ENCODE results near the gene NUTM2G. TPM values are rescaled to one million over a fixed set of nuclear protein-coding genes. Genes with fewer than 3 reads are reported as not detected.
"Not testable (repeated sequence)": the region's sequence is repeated elsewhere in the genome, so short reads cannot be mapped to it uniquely, and the experiment has no call there.

NUTM2G gene
- total and polyA plus RNA-seq, 2 donors (not counting 1 experiment from before 2014, with no cell fraction given) = not detected

GRCh38 chr9:96931665-96932064 lies 3.0 kb downstream of the NUTM2G start:
- not testable (repeated sequence) for H3K27ac ChIP-seq (ENCODE audit: insufficient read depth, low read length); DNase-seq (ENCODE audit: low read depth in 2 of 2); H3K36me3 ChIP-seq (ENCODE audit: control insufficient read depth, insufficient read depth, low read length); H3K4me1 ChIP-seq (ENCODE audit: control insufficient read depth, extremely low read depth, insufficient read depth, low read length); H4K20me1 ChIP-seq (ENCODE audit: control insufficient read depth, extremely low read depth, insufficient read depth, low read length); H3K79me2 ChIP-seq (ENCODE audit: control insufficient read depth, insufficient read depth, low read length); H3K9me3 ChIP-seq (ENCODE audit: control insufficient read depth, insufficient read depth, low read depth, low read length); H3K4me2 ChIP-seq (ENCODE audit: extremely low read depth, insufficient read depth, low read length); H3K4me3 ChIP-seq (replicated peaks in 1 of 4; ENCODE audit: control extremely low read depth in 1 of 4, insufficient read depth in 1 of 4, low read depth in 3 of 4, low read length in 4 of 4); H3K9ac ChIP-seq (ENCODE audit: insufficient read depth, low read length); H2AFZ ChIP-seq (ENCODE audit: low read length); H3K27me3 ChIP-seq (ENCODE audit: control insufficient read depth, insufficient read depth, low read length)

- H3K36me3 ChIP-seq (ENCODE audit: control insufficient read depth, insufficient read depth, low read length); H3K79me2 ChIP-seq (ENCODE audit: control insufficient read depth, insufficient read depth, low read length); H3K9me3 ChIP-seq (ENCODE audit: control insufficient read depth, insufficient read depth, low read depth, low read length); DNase-seq (ENCODE audit: low read depth in 2 of 2); H4K20me1 ChIP-seq (ENCODE audit: control insufficient read depth, extremely low read depth, insufficient read depth, low read length); H2AFZ ChIP-seq (ENCODE audit: low read length); H3K4me2 ChIP-seq (ENCODE audit: extremely low read depth, insufficient read depth, low read length); H3K4me1 ChIP-seq (ENCODE audit: control insufficient read depth, extremely low read depth, insufficient read depth, low read length); H3K27me3 ChIP-seq (ENCODE audit: control insufficient read depth, insufficient read depth, low read length); H3K27ac ChIP-seq (ENCODE audit: insufficient read depth, low read length); H3K4me3 ChIP-seq (replicated peaks in 1 of 4; ENCODE audit: control extremely low read depth in 1 of 4, insufficient read depth in 1 of 4, low read depth in 3 of 4, low read length in 4 of 4); H3K9ac ChIP-seq (ENCODE audit: insufficient read depth, low read length): not testable (repeated sequence)
These were observed 5.5 kb downstream of the NUTM2G start for GRCh38 chr9:96934097-96934496.

GRCh38 chr9:96934706-96935105 lies 6.1 kb downstream of the NUTM2G start:
- H3K27ac ChIP-seq (ENCODE audit: insufficient read depth, low read length); H3K4me1 ChIP-seq (ENCODE audit: control insufficient read depth, extremely low read depth, insufficient read depth, low read length); H4K20me1 ChIP-seq (ENCODE audit: control insufficient read depth, extremely low read depth, insufficient read depth, low read length); H3K4me2 ChIP-seq (ENCODE audit: extremely low read depth, insufficient read depth, low read length); H3K27me3 ChIP-seq (ENCODE audit: control insufficient read depth, insufficient read depth, low read length); H3K79me2 ChIP-seq (ENCODE audit: control insufficient read depth, insufficient read depth, low read length); H3K4me3 ChIP-seq (replicated peaks in 1 of 4; ENCODE audit: control extremely low read depth in 1 of 4, insufficient read depth in 1 of 4, low read depth in 3 of 4, low read length in 4 of 4); H3K9me3 ChIP-seq (ENCODE audit: control insufficient read depth, insufficient read depth, low read depth, low read length); H3K9ac ChIP-seq (ENCODE audit: insufficient read depth, low read length); H2AFZ ChIP-seq (ENCODE audit: low read length); DNase-seq (ENCODE audit: low read depth in 2 of 2); H3K36me3 ChIP-seq (ENCODE audit: control insufficient read depth, insufficient read depth, low read length): not testable (repeated sequence)

- H2AFZ ChIP-seq (ENCODE audit: low read length); H4K20me1 ChIP-seq (ENCODE audit: control insufficient read depth, extremely low read depth, insufficient read depth, low read length); H3K27ac ChIP-seq (ENCODE audit: insufficient read depth, low read length); DNase-seq (ENCODE audit: low read depth in 2 of 2); H3K9me3 ChIP-seq (ENCODE audit: control insufficient read depth, insufficient read depth, low read depth, low read length); H3K4me2 ChIP-seq (ENCODE audit: extremely low read depth, insufficient read depth, low read length); H3K9ac ChIP-seq (ENCODE audit: insufficient read depth, low read length); H3K27me3 ChIP-seq (ENCODE audit: control insufficient read depth, insufficient read depth, low read length); H3K4me1 ChIP-seq (ENCODE audit: control insufficient read depth, extremely low read depth, insufficient read depth, low read length); H3K79me2 ChIP-seq (ENCODE audit: control insufficient read depth, insufficient read depth, low read length); H3K4me3 ChIP-seq (replicated peaks in 1 of 4; ENCODE audit: control extremely low read depth in 1 of 4, insufficient read depth in 1 of 4, low read depth in 3 of 4, low read length in 4 of 4); H3K36me3 ChIP-seq (ENCODE audit: control insufficient read depth, insufficient read depth, low read length): not testable (repeated sequence)
These were observed 6.8 kb downstream of the NUTM2G start for GRCh38 chr9:96935401-96935800.

- H3K4me1 ChIP-seq (ENCODE audit: control insufficient read depth, extremely low read depth, insufficient read depth, low read length); H3K4me2 ChIP-seq (ENCODE audit: extremely low read depth, insufficient read depth, low read length); H3K27ac ChIP-seq (ENCODE audit: insufficient read depth, low read length); H3K9ac ChIP-seq (ENCODE audit: insufficient read depth, low read length); DNase-seq (ENCODE audit: low read depth in 2 of 2); H4K20me1 ChIP-seq (ENCODE audit: control insufficient read depth, extremely low read depth, insufficient read depth, low read length); H3K79me2 ChIP-seq (ENCODE audit: control insufficient read depth, insufficient read depth, low read length); H3K27me3 ChIP-seq (ENCODE audit: control insufficient read depth, insufficient read depth, low read length); H3K36me3 ChIP-seq (ENCODE audit: control insufficient read depth, insufficient read depth, low read length); H2AFZ ChIP-seq (ENCODE audit: low read length); H3K4me3 ChIP-seq (replicated peaks in 1 of 4; ENCODE audit: control extremely low read depth in 1 of 4, insufficient read depth in 1 of 4, low read depth in 3 of 4, low read length in 4 of 4); H3K9me3 ChIP-seq (ENCODE audit: control insufficient read depth, insufficient read depth, low read depth, low read length): not testable (repeated sequence)
These were observed 8.8 kb downstream of the NUTM2G start for GRCh38 chr9:96937442-96937841.

- H2AFZ ChIP-seq (ENCODE audit: low read length); H3K4me1 ChIP-seq (ENCODE audit: control insufficient read depth, extremely low read depth, insufficient read depth, low read length); H3K9ac ChIP-seq (ENCODE audit: insufficient read depth, low read length); H3K9me3 ChIP-seq (ENCODE audit: control insufficient read depth, insufficient read depth, low read depth, low read length); H3K4me3 ChIP-seq (replicated peaks in 1 of 4; ENCODE audit: control extremely low read depth in 1 of 4, insufficient read depth in 1 of 4, low read depth in 3 of 4, low read length in 4 of 4); H3K27me3 ChIP-seq (ENCODE audit: control insufficient read depth, insufficient read depth, low read length); H3K27ac ChIP-seq (ENCODE audit: insufficient read depth, low read length); H3K4me2 ChIP-seq (ENCODE audit: extremely low read depth, insufficient read depth, low read length); H3K79me2 ChIP-seq (ENCODE audit: control insufficient read depth, insufficient read depth, low read length); DNase-seq (ENCODE audit: low read depth in 2 of 2); H3K36me3 ChIP-seq (ENCODE audit: control insufficient read depth, insufficient read depth, low read length); H4K20me1 ChIP-seq (ENCODE audit: control insufficient read depth, extremely low read depth, insufficient read depth, low read length): not testable (repeated sequence)
These were observed 10.5 kb downstream of the NUTM2G start for GRCh38 chr9:96938957-96939665.

- not testable (repeated sequence) for H3K36me3 ChIP-seq (ENCODE audit: control insufficient read depth, insufficient read depth, low read length); H3K27ac ChIP-seq (ENCODE audit: insufficient read depth, low read length); H4K20me1 ChIP-seq (ENCODE audit: control insufficient read depth, extremely low read depth, insufficient read depth, low read length); H3K79me2 ChIP-seq (ENCODE audit: control insufficient read depth, insufficient read depth, low read length); H3K4me1 ChIP-seq (ENCODE audit: control insufficient read depth, extremely low read depth, insufficient read depth, low read length); H3K9me3 ChIP-seq (ENCODE audit: control insufficient read depth, insufficient read depth, low read depth, low read length); DNase-seq (ENCODE audit: low read depth in 2 of 2); H3K4me3 ChIP-seq (replicated peaks in 1 of 4; ENCODE audit: control extremely low read depth in 1 of 4, insufficient read depth in 1 of 4, low read depth in 3 of 4, low read length in 4 of 4); H2AFZ ChIP-seq (ENCODE audit: low read length); H3K27me3 ChIP-seq (ENCODE audit: control insufficient read depth, insufficient read depth, low read length); H3K9ac ChIP-seq (ENCODE audit: insufficient read depth, low read length); H3K4me2 ChIP-seq (ENCODE audit: extremely low read depth, insufficient read depth, low read length)
These were observed 12.3 kb downstream of the NUTM2G start for GRCh38 chr9:96940982-96941381.
